H1 (cell line): ENCODE measurements around the gene ZDHHC11. TPM values are rescaled to one million over a fixed set of nuclear protein-coding genes. Genes with fewer than 3 reads are reported as not detected.

Experiments
- CTCF ChIA-PET: fragments of 300-600 bp; sonication (Branson Sonifier 250); formaldehyde crosslinking; loops from one replicate; lab custom pipeline; 2021; ENCODE audit not compliant: partially characterized antibody; lab: Charles Lee
- POLR2A ChIA-PET: fragments of 300-600 bp; sonication (Branson Sonifier 250); formaldehyde crosslinking; loops from one replicate; lab custom pipeline; 2021; ENCODE audit warnings: inconsistent platforms; ENCODE audit not compliant: partially characterized antibody; lab: Charles Lee
- DNase-seq, 2 experiments: peaks; one replicate each; pipeline versions ENCODE4 v3.0.0 to v3.0.0-alpha.2; 2010 to 2022; ENCODE audit warnings: low spot score in 2 of 2, low read depth in 1 of 2, mixed read lengths in 1 of 2
- FAIRE-seq: peaks from 2 replicates; lab custom pipeline; 2011; peaks lifted over from hg19 to GRCh38; lab: Jason Lieb, UNC
- H2AFZ ChIP-seq: 2 replicates; pipeline ENCODE4 v1.8.1; 2012; ENCODE audit warnings: low read length, inconsistent platforms
- H2AK5ac ChIP-seq: 2 replicates; pipeline ENCODE4 v1.6.1; 2013; ENCODE audit warnings: low read depth, low read length
- H2BK120ac ChIP-seq: replicated peaks from 2 replicates; pipeline ENCODE3; 2013; ENCODE audit warnings: low read depth, low read length, inconsistent platforms
- H2BK12ac ChIP-seq: 2 replicates; pipeline ENCODE4 v1.6.1; 2013; ENCODE audit warnings: low read depth, low read length
- H2BK15ac ChIP-seq: 2 replicates; pipeline ENCODE4 v1.6.1; 2013; ENCODE audit warnings: low read length
- H2BK20ac ChIP-seq: 2 replicates; pipeline ENCODE4 v1.6.1; 2013; ENCODE audit warnings: low read length
- H2BK5ac ChIP-seq: 2 replicates; pipeline ENCODE4 v1.6.1; 2013; ENCODE audit warnings: low read depth, low read length
- H3K14ac ChIP-seq: 2 replicates; pipeline ENCODE4 v1.6.1; 2013; ENCODE audit warnings: inconsistent platforms; ENCODE audit not compliant: insufficient read length
- H3K18ac ChIP-seq: 2 replicates; pipeline ENCODE4 v1.6.1; 2013; ENCODE audit warnings: low read length; ENCODE audit errors: extremely low read depth
- H3K23ac ChIP-seq: 2 replicates; pipeline ENCODE4 v1.6.1; 2013; ENCODE audit warnings: inconsistent platforms; ENCODE audit not compliant: insufficient read length
- H3K23me2 ChIP-seq: 2 replicates; pipeline ENCODE4 v1.6.1; 2013; ENCODE audit warnings: low read depth, low read length
- H3K27ac ChIP-seq: 2 replicates; pipeline ENCODE4 v1.6.1; 2011; ENCODE audit warnings: low read depth, low read length, inconsistent platforms
- H3K27me3 ChIP-seq, 4 experiments: replicated peaks in 1 of 4; 1 replicate in 1 of 4; 2 replicates in 3 of 4; pipeline versions ENCODE4 v1.6.1 to v1.8.1; 2011 to 2013; ENCODE audit warnings: low read length in 3 of 4, mild to moderate bottlenecking in 3 of 4, inconsistent platforms in 2 of 4, mixed read lengths in 2 of 4, moderate library complexity in 1 of 4; ENCODE audit not compliant: control insufficient read depth in 3 of 4, insufficient read depth in 3 of 4; ENCODE audit errors: extremely low read depth in 1 of 4
- H3K36me3 ChIP-seq, 4 experiments: 2 replicates each; pipeline versions ENCODE4 v1.6.1 to v1.8.1; 2011 to 2013; ENCODE audit warnings: mild to moderate bottlenecking in 4 of 4, low read length in 3 of 4, moderate library complexity in 2 of 4, control low read depth in 1 of 4, inconsistent platforms in 1 of 4; ENCODE audit not compliant: insufficient read depth in 4 of 4, control insufficient read depth in 2 of 4
- H3K4ac ChIP-seq: replicated peaks from 2 replicates; pipeline ENCODE3; 2013; ENCODE audit warnings: low read length, low read depth, mixed read lengths, inconsistent platforms; ENCODE audit not compliant: insufficient read length
- H3K4me1 ChIP-seq, 4 experiments: replicated peaks in 1 of 4; 1 replicate in 1 of 4; 2 replicates in 3 of 4; pipeline versions ENCODE4 v1.6.1 to v1.8.1; 2011 to 2013; ENCODE audit warnings: low read length in 3 of 4, inconsistent platforms in 2 of 4, mixed read lengths in 1 of 4; ENCODE audit not compliant: insufficient read depth in 4 of 4, control insufficient read depth in 3 of 4
- H3K4me2 ChIP-seq, 2 experiments: 2 replicates each; pipeline versions ENCODE4 v1.6.1 to v1.8.1; 2011 to 2013; ENCODE audit warnings: low read depth in 2 of 2, low read length in 2 of 2, control low read depth in 1 of 2, inconsistent platforms in 1 of 2, mild to moderate bottlenecking in 1 of 2; ENCODE audit not compliant: insufficient read depth in 1 of 2
- H3K4me3 ChIP-seq, 4 experiments: fragments of 200-600, 300-600 bp in 1 of 4; sonication (generic), shearing (Covaris generic), sonication (Bioruptor Twin) in 1 of 4; 2 replicates each; pipeline versions ENCODE4 v1.5.1 to v1.8.1; 2011 to 2016; ENCODE audit warnings: low read length in 4 of 4, low read depth in 3 of 4, control low read depth in 2 of 4, inconsistent platforms in 2 of 4, mild to moderate bottlenecking in 2 of 4, mixed read lengths in 1 of 4, moderate library complexity in 1 of 4; ENCODE audit not compliant: insufficient read depth in 2 of 4; ENCODE audit errors: extremely low read depth in 1 of 4
- H3K56ac ChIP-seq: replicated peaks from 2 replicates; pipeline ENCODE3; 2013; ENCODE audit warnings: low read depth, mild to moderate bottlenecking, mixed read lengths, low read length, inconsistent platforms; ENCODE audit not compliant: insufficient read length
- H3K79me1 ChIP-seq: 2 replicates; pipeline ENCODE4 v1.6.1; 2013; ENCODE audit warnings: low read depth, low read length, control low read depth
- H3K79me2 ChIP-seq, 2 experiments: 2 replicates each; pipeline versions ENCODE4 v1.6.1 to v1.8.1; 2012 to 2013; ENCODE audit warnings: low read length in 2 of 2, mild to moderate bottlenecking in 2 of 2, inconsistent platforms in 1 of 2; ENCODE audit not compliant: insufficient read depth in 2 of 2, control insufficient read depth in 1 of 2
- H3K9ac ChIP-seq, 4 experiments: replicated peaks in 1 of 4; 1 replicate in 1 of 4; 2 replicates in 3 of 4; pipeline versions ENCODE4 v1.6.1 to v1.8.1; 2011 to 2013; ENCODE audit warnings: low read depth in 3 of 4, low read length in 3 of 4, control low read depth in 2 of 4, mild to moderate bottlenecking in 2 of 4, moderate library complexity in 2 of 4, inconsistent platforms in 1 of 4; ENCODE audit errors: extremely low read depth in 1 of 4
- H3K9me3 ChIP-seq, 2 experiments: 2 replicates each; pipeline versions ENCODE4 v1.6.1 to v1.8.1; 2012 to 2013; ENCODE audit warnings: mild to moderate bottlenecking in 2 of 2, moderate library complexity in 2 of 2, control low read depth in 1 of 2, inconsistent platforms in 1 of 2, low read depth in 1 of 2, low read length in 1 of 2, mixed read lengths in 1 of 2; ENCODE audit not compliant: insufficient read depth in 2 of 2
- H4K20me1 ChIP-seq, 2 experiments: replicated peaks in 1 of 2; 2 replicates each; pipeline versions ENCODE3 to v1.8.1; 2011 to 2013; ENCODE audit warnings: inconsistent platforms in 2 of 2, low read length in 2 of 2, mild to moderate bottlenecking in 1 of 2; ENCODE audit not compliant: insufficient read depth in 2 of 2, control insufficient read depth in 1 of 2
- H4K5ac ChIP-seq: 2 replicates; pipeline ENCODE4 v1.6.1; 2013; ENCODE audit warnings: low read length, low read depth, mixed read lengths, inconsistent platforms; ENCODE audit not compliant: insufficient read length
- H4K8ac ChIP-seq: 2 replicates; pipeline ENCODE4 v1.8.0; 2013; ENCODE audit warnings: mild to moderate bottlenecking, moderate library complexity, low read length, inconsistent platforms; ENCODE audit not compliant: insufficient read depth; ENCODE audit errors: extremely low read depth
- H4K91ac ChIP-seq: replicated peaks from 2 replicates; pipeline ENCODE3; 2013; ENCODE audit warnings: low read length, mixed read lengths, inconsistent platforms; ENCODE audit not compliant: insufficient read length
- CBX8 ChIP-seq: fragments of 300-800, 300-1000 bp; sonication (generic); IDR thresholded peaks from 2 replicates; pipeline ENCODE4 v1.7.1; 2016; ENCODE audit warnings: low read depth, low read length, borderline replicate concordance
- CHD1 ChIP-seq: IDR thresholded peaks from 2 replicates; pipeline ENCODE4 v1.6.1; 2012; ENCODE audit warnings: low read depth, low read length, improper control_type of control experiment
- E2F6 ChIP-seq: IDR thresholded peaks from 2 replicates; pipeline ENCODE4 v1.6.1; 2012; ENCODE audit warnings: inconsistent platforms
- EGR1 ChIP-seq: IDR thresholded peaks from 2 replicates; pipeline ENCODE4 v1.6.1; 2011; ENCODE audit warnings: low read depth, low read length, borderline replicate concordance
- HDAC2 ChIP-seq, 2 experiments: fragments of 300-600 bp in 1 of 2; sonication (generic) in 1 of 2; IDR thresholded peaks; 2 replicates each; pipeline ENCODE4 v1.6.1; 2011 to 2012; ENCODE audit warnings: low read depth in 2 of 2, low read length in 2 of 2, mild to moderate bottlenecking in 2 of 2, moderate library complexity in 2 of 2, borderline replicate concordance in 1 of 2, inconsistent platforms in 1 of 2
- KDM1A ChIP-seq: fragments of 200-600, 300-600 bp; sonication (generic); IDR thresholded peaks from 2 replicates; pipeline ENCODE4 v1.7.1; 2016; ENCODE audit warnings: mild to moderate bottlenecking, low read length, borderline replicate concordance
- POU5F1 ChIP-seq: IDR thresholded peaks from 2 replicates; pipeline ENCODE4 v1.6.1; 2011; ENCODE audit warnings: low read depth, mild to moderate bottlenecking, low read length, moderate library complexity
- SP1 ChIP-seq: IDR thresholded peaks from 2 replicates; pipeline ENCODE4 v1.6.1; 2011; ENCODE audit warnings: low read depth, low read length
- SP4 ChIP-seq: IDR thresholded peaks from 2 replicates; pipeline ENCODE4 v1.6.1; 2012; ENCODE audit warnings: low read length, inconsistent platforms
- SUZ12 ChIP-seq: fragments of 200-600 bp; sonication (generic); IDR thresholded peaks from 2 replicates; pipeline ENCODE4 v1.6.1; 2012; ENCODE audit warnings: mild to moderate bottlenecking, inconsistent platforms, low read length, moderate library complexity, mixed read lengths
- YY1 ChIP-seq: IDR thresholded peaks from 2 replicates; pipeline ENCODE4 v1.6.1; 2011; ENCODE audit warnings: low read depth, mild to moderate bottlenecking, low read length
- WGBS, 2 experiments: shearing (Covaris generic) in 1 of 2; methylation state at CpG; one replicate each; pipeline versions ENCODE4 v1.1.6 to v1.1.7; 2013 to 2015; ENCODE audit warnings: low lambda C conversion rate in 2 of 2, mixed read lengths in 2 of 2, inconsistent platforms in 1 of 2, low coverage in 1 of 2, missing lambda C conversion rate in 1 of 2; ENCODE audit not compliant: insufficient replicate concordance in 2 of 2, insufficient coverage in 1 of 2, insufficient read length in 1 of 2; ENCODE audit errors: extremely low coverage in 1 of 2, missing lambda C conversion rate in 1 of 2; 5-methylcytosine and 5-hydroxymethylcytosine counted together
- polyA plus RNA-seq, 7 experiments: library from polyadenylated mRNA; depleted of rRNA in 3 of 7; stranded (reverse) in 5 of 7; unstranded in 2 of 7; fragments of >200 nt in 5 of 7; fragments of 200-250 nt in 2 of 7; gene quantifications; 1 replicate in 5 of 7; 2 replicates in 1 of 7; 4 replicates in 1 of 7; pipeline versions ENCODE4 v1.2.1 to v1.2.3, GENCODE V29; 2011 to 2013; ENCODE audit warnings: missing spikeins in 2 of 7, mixed read lengths in 2 of 7
- total RNA-seq: library from RNA; stranded (reverse); fragmentation: NEBNext Ultra II Directional; extraction: Animal tissue kit (Norgen Biotek cat#: 25700); gene quantifications from 2 replicates; pipeline ENCODE4 v1.2.1, GENCODE V29; 2021
- TF ChIP-seq, protein P1 (sequence below): IDR thresholded peaks from 2 replicates; pipeline ENCODE4 v1.6.1; 2011; ENCODE audit warnings: low read depth, mild to moderate bottlenecking, low read length; ENCODE audit not compliant: insufficient read depth

ZDHHC11 gene
- total and polyA plus RNA-seq, 2 of the 8 experiments (the other 6 are each of a cell fraction or from before 2014, with no cell fraction given), result 4.7 to 16.6 TPM

- no peak for FAIRE-seq
- H3K27ac ChIP-seq, result 0 out of 2 replicates have a peak overlapping the region, but pooled peaks have one; percentile 8
- TF ChIP-seq CHD1 (no peak), CBX8 (no peak), EGR1 (no peak), E2F6 (no peak), SUZ12 (no peak), POU5F1 (no peak), KDM1A (no peak), SP4 (no peak), SP1 (no peak), HDAC2 (IDR thresholded peaks at IDR 0.05; ENCODE audit: borderline replicate concordance in 1 of 2, low read depth in 2 of 2, low read length in 2 of 2) (no peak), YY1 (no peak)
- TF ChIP-seq, protein P1, sequence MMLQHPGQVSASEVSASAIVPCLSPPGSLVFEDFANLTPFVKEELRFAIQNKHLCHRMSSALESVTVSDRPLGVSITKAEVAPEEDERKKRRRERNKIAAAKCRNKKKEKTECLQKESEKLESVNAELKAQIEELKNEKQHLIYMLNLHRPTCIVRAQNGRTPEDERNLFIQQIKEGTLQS, result no peak
Observed at GRCh38 chr5:759111-759751, 91.6 kb downstream of the ZDHHC11 start.

More at GRCh38 chr5:759111-759751, 91.6 kb downstream of the ZDHHC11 start:
- Histone ChIP-seq H2BK120ac (no peak overlapping the region), H3K4me1 (no peaks in the 10 kb centered on the region; a peak in 1 of 7 replicates), H3K4ac (no peak overlapping the region), H3K56ac (no peak overlapping the region), H2AFZ (no peak overlapping the region), H3K27me3 (no peaks in the 10 kb centered on the region; a peak in 1 of 7 replicates), H2BK20ac (no peak overlapping the region), H3K9ac (no peak overlapping the region), H3K23me2 (no peaks in the 10 kb centered on the region), H4K5ac (no peak overlapping the region), H3K79me1 (peaks cover 2% of the 10 kb centered on the region; the same call in 1 of the 2 replicates), H3K36me3 (no peaks in the 10 kb centered on the region), H3K4me2 (no peak overlapping the region), H3K79me2 (no peaks in the 10 kb centered on the region), H2AK5ac (no peak overlapping the region), H3K23ac (no peak overlapping the region), H3K14ac (no peak overlapping the region), H4K8ac (no peak overlapping the region), H4K20me1 (peaks cover 0 to 4% of the 10 kb centered on the region in 2 experiments), H2BK5ac (no peak overlapping the region), H2BK12ac (no peak overlapping the region; the same call in 1 of the 2 replicates), H3K4me3 (no peak overlapping the region), H3K9me3 (peaks cover 2 to 5% of the 10 kb centered on the region in 2 experiments; a peak in 3 of 4 replicates), H3K18ac (no peak overlapping the region), H4K91ac (no peak overlapping the region), H2BK15ac (no peak overlapping the region)
- POLR2A ChIA-PET, result interaction anchor here (1.6 kb wide), 1 partner anchor 133 kb away, joined by 3 read pairs; the partner anchor contains the start of genes BRD9 and TRIP13
- no peak for DNase-seq
- WGBS, 2 experiments, result 86% methylated on average over 33 of the region's 33 CpGs; no CpG with 5 or more reads in 1 of the 2 experiments
- CTCF ChIA-PET, result interaction anchor here (1.0 to 3.2 kb wide), 8 partner anchors 14 to 116 kb away, joined by 3 to 29 read pairs (median 4); no protein-coding TSS in a partner anchor
